Measurements from ENCODE around the gene ZSCAN20. TPM values are rescaled to one million over a fixed set of nuclear protein-coding genes. Genes with fewer than 3 reads are reported as not detected.

The ZSCAN20 gene
- total RNA-seq, 2 experiments from 2014 or later = 3.5 to 3.9 TPM

- ChIA-PET POLR2A (no interaction called here), CTCF (no interaction called here)
Measured at GRCh38 chr1:33517596-33518250, 45.3 kb downstream of the ZSCAN20 start.

- CTCF ChIA-PET = no interaction called here
- POLR2A ChIA-PET = no interaction called here
Measured at GRCh38 chr1:33519240-33519884, 46.9 kb downstream of the ZSCAN20 start.

- ChIA-PET POLR2A (no interaction called here), CTCF (no interaction called here)
Measured at GRCh38 chr1:33524586-33524985, 52.1 kb downstream of the ZSCAN20 start.

- ChIA-PET CTCF (no interaction called here), POLR2A (no interaction called here)
Measured at GRCh38 chr1:33527934-33528333, 55.5 kb downstream of the ZSCAN20 start.

- ChIA-PET POLR2A (no interaction called here), CTCF (no interaction called here)
Measured at GRCh38 chr1:33529957-33530356, 57.5 kb downstream of the ZSCAN20 start.

GRCh38 chr1:33532250-33532649 is 59.8 kb downstream of the ZSCAN20 start:
- CTCF ChIA-PET = no interaction called here
- POLR2A ChIA-PET = no interaction called here

GRCh38 chr1:33532936-33533335 is 60.5 kb downstream of the ZSCAN20 start:
- ChIA-PET POLR2A (no interaction called here), CTCF (no interaction called here)

GRCh38 chr1:33535334-33535733 is 62.9 kb downstream of the ZSCAN20 start:
- ChIA-PET POLR2A (no interaction called here), CTCF (no interaction called here)

- CTCF ChIA-PET = no interaction called here
- POLR2A ChIA-PET = no interaction called here
Measured at GRCh38 chr1:33537885-33538284, 65.4 kb downstream of the ZSCAN20 start.

GRCh38 chr1:33541966-33542365 is 69.5 kb downstream of the ZSCAN20 start:
- POLR2A ChIA-PET = no interaction called here

More at GRCh38 chr1:33541966-33542365, 69.5 kb downstream of the ZSCAN20 start:
- CTCF ChIA-PET = no interaction called here

Other genes starting within 250 kb of the ZSCAN20 start
- 1 to 10 TPM; 7.8 to 7.9 TPM for gene ZNF362, start 216.2 kb upstream of the ZSCAN20 start, total RNA-seq
- not detected for gene A3GALT2, start 151.5 kb upstream of the ZSCAN20 start, total RNA-seq
- gene PHC2, start 41.5 kb upstream of the ZSCAN20 start, total RNA-seq = 10 to 100 TPM; 23.9 to 25.5 TPM

Measured in activated CD8-positive, alpha-beta memory T cell treated with anti-CD3 and anti-CD28 coated beads for 36 hours (primary cell).